ENCODE measurements around the gene LAMP2. TPM values are rescaled to one million over a fixed set of nuclear protein-coding genes. Genes with fewer than 3 reads are reported as not detected.

LAMP2 gene
- total and polyA plus RNA-seq, 9 of the 15 experiments (the other 6 are each of a cell fraction or from before 2014, with no cell fraction given) = 22.3 to 77.7 (median 48.6) TPM

GRCh38 chrX:120446498-120446897 is 22.6 kb downstream of the LAMP2 start:
- H3K27me3 ChIP-seq (ENCODE audit: control insufficient read depth in 2 of 2, insufficient read depth in 2 of 2, low read length in 2 of 2) = no peaks in the 10 kb centered on the region
- WGBS (ENCODE audit: insufficient coverage, low coverage, missing lambda C conversion rate) = 96% methylated on average over 8 of the region's 8 CpGs
- no peak overlapping the region for H2AFZ ChIP-seq (ENCODE audit: low read depth, low read length)
- H3K4me1 ChIP-seq (replicated peaks in 1 of 2; ENCODE audit: control insufficient read depth in 2 of 2, insufficient read depth in 2 of 2, low read length in 2 of 2) = no peaks in the 10 kb centered on the region; a peak in 2 of 5 replicates
- no peak for DNase-seq (ENCODE audit: extremely low read depth in 1 of 4, low spot score in 3 of 4)
- ChIA-PET POLR2A (no interaction called here), CTCF (ENCODE audit: low intra/inter-chr PET ratio) (no interaction called here)
- no peak for ATAC-seq
- no peak for FAIRE-seq
- in situ Hi-C loops (cut with MboI) = no loop called here
- BruUV-seq (replicated peaks) = no TSS peak
- H4K20me1 ChIP-seq (replicated peaks; ENCODE audit: control insufficient read depth, insufficient read depth, low read length) = no peaks in the 10 kb centered on the region
- H3K9ac ChIP-seq (ENCODE audit: insufficient read depth in 1 of 2, low read depth in 2 of 2, low read length in 2 of 2) = no peak overlapping the region
- no peak overlapping the region for H3K4me2 ChIP-seq (ENCODE audit: insufficient read depth, low read length)
- no peaks in the 10 kb centered on the region for H3K79me2 ChIP-seq (ENCODE audit: control insufficient read depth, insufficient read depth, low read length)
- TF ChIP-seq SNRNP70 (optimal IDR thresholded peaks at IDR 0.05; ENCODE audit: low read depth, low read length) = no peak
- TF ChIP-seq HNRNPK (IDR thresholded peaks at IDR 0.05; ENCODE audit: low read depth, low read length, poor library complexity, severe bottlenecking) = no peak
- no peak for TF ChIP-seq TCF3 (CRISPR knock-in tag; IDR thresholded peaks at IDR 0.05)
- intact Hi-C loops (cut with micrococcal nuclease) = no loop called here
- peaks cover 72% of the 10 kb centered on the region; the same call in 2 of the 3 replicates for H3K36me3 ChIP-seq (ENCODE audit: control insufficient read depth, insufficient read depth, low read length)
- no peaks in the 10 kb centered on the region for H3K9me1 ChIP-seq (ENCODE audit: control insufficient read depth, insufficient read depth, low read length)
- no peak overlapping the region for H3K4me3 ChIP-seq
- no peaks in the 10 kb centered on the region for H3K9me3 ChIP-seq (replicated peaks; ENCODE audit: control insufficient read depth, insufficient read depth, low read depth, low read length)
- H3K27ac ChIP-seq (ENCODE audit: extremely low read depth, low read depth, low read length) = no peak overlapping the region

- POLR2A ChIA-PET = interaction anchor here (1.9 kb wide), 1 partner anchor 12 kb away, joined by 5 read pairs; no protein-coding TSS in a partner anchor
- ATAC-seq (no peak), DNase-seq (ENCODE audit: extremely low read depth in 1 of 4, low spot score in 3 of 4) (no peak), FAIRE-seq (no peak)
- H3K27me3 ChIP-seq (ENCODE audit: control insufficient read depth in 2 of 2, insufficient read depth in 2 of 2, low read length in 2 of 2) = no peaks in the 10 kb centered on the region
- WGBS (ENCODE audit: insufficient coverage, low coverage, missing lambda C conversion rate) = 96% methylated on average over 3 of the region's 3 CpGs
- intact Hi-C loops (cut with micrococcal nuclease) (no loop called here), in situ Hi-C loops (cut with MboI) (no loop called here)
- no peaks in the 10 kb centered on the region for H3K9me1 ChIP-seq (ENCODE audit: control insufficient read depth, insufficient read depth, low read length)
- no peaks in the 10 kb centered on the region for H3K9me3 ChIP-seq (replicated peaks; ENCODE audit: control insufficient read depth, insufficient read depth, low read depth, low read length)
- TF ChIP-seq ZNF165 (CRISPR knock-in tag; IDR thresholded peaks at IDR 0.05; ENCODE audit: borderline replicate concordance) (no peak), ZZZ3 (IDR thresholded peaks at IDR 0.05) (no peak), KAT2B (IDR thresholded peaks at IDR 0.05; ENCODE audit: low read depth, low read length) (no peak), SMARCB1 (IDR thresholded peaks at IDR 0.05; ENCODE audit: insufficient read length, low read depth) (no peak), SMAD3 (CRISPR knock-in tag; conservative IDR thresholded peaks at IDR 0.05) (no peak), USF2 (CRISPR knock-in tag; IDR thresholded peaks at IDR 0.05) (no peak), POU5F1 (IDR thresholded peaks at IDR 0.05; ENCODE audit: borderline replicate concordance, low read depth, low read length, partially characterized antibody) (no peak)
- no peaks in the 10 kb centered on the region for H3K4me1 ChIP-seq (replicated peaks in 1 of 2; ENCODE audit: control insufficient read depth in 2 of 2, insufficient read depth in 2 of 2, low read length in 2 of 2)
- no peak overlapping the region for H2AFZ ChIP-seq (ENCODE audit: low read depth, low read length)
- no peak overlapping the region for H3K4me2 ChIP-seq (ENCODE audit: insufficient read depth, low read length)
- no peaks in the 10 kb centered on the region for H4K20me1 ChIP-seq (replicated peaks; ENCODE audit: control insufficient read depth, insufficient read depth, low read length)
- no peak overlapping the region for H3K27ac ChIP-seq (ENCODE audit: extremely low read depth, low read depth, low read length)
- H3K4me3 ChIP-seq = no peak overlapping the region
- no peaks in the 10 kb centered on the region for H3K79me2 ChIP-seq (ENCODE audit: control insufficient read depth, insufficient read depth, low read length)
- peaks cover 58% of the 10 kb centered on the region; the same call in 2 of the 3 replicates for H3K36me3 ChIP-seq (ENCODE audit: control insufficient read depth, insufficient read depth, low read length)
- H3K9ac ChIP-seq (ENCODE audit: insufficient read depth in 1 of 2, low read depth in 2 of 2, low read length in 2 of 2) = no peak overlapping the region
- no TSS peak for BruUV-seq (replicated peaks)
- CTCF ChIA-PET (ENCODE audit: low intra/inter-chr PET ratio) = no interaction called here
These were observed 29.2 kb downstream of the LAMP2 start for GRCh38 chrX:120439921-120440320.

Measured in K562 (cell line).